OCI-LY3 (cell line): Measurements from ENCODE around the gene PDE4D.

Experiments
- H2AFZ ChIP-seq: fragments of 200-600, 300-600 bp; shearing (Covaris generic); 2 replicates; pipeline ENCODE4 v1.6.0; 2014; ENCODE audit warnings: antibody characterized with exemption, low read depth, low read length
- H3K27ac ChIP-seq: fragments of 200-600, 300-600 bp; sonication (generic); 2 replicates; pipeline ENCODE4 v1.5.1; 2014; ENCODE audit warnings: mild to moderate bottlenecking, low read length, moderate library complexity, mixed read lengths
- H3K27me3 ChIP-seq: fragments of 200-600, 300-600 bp; sonication (generic); 2 replicates; pipeline ENCODE4 v1.6.1; 2014; ENCODE audit warnings: low read depth, low read length, mixed read lengths
- H3K36me3 ChIP-seq: fragments of 200-600, 300-600 bp; sonication (generic); replicated peaks from 2 replicates; pipeline ENCODE3; 2014; ENCODE audit warnings: low read depth, low read length, mixed read lengths
- H3K4me1 ChIP-seq: fragments of 300-600, 200-600 bp; sonication (generic); 2 replicates; pipeline ENCODE4 v1.6.1; 2014; ENCODE audit warnings: low read length, mixed read lengths
- H3K4me2 ChIP-seq: fragments of 200-600, 300-600 bp; sonication (generic); 2 replicates; pipeline ENCODE4 v1.6.1; 2014; ENCODE audit warnings: low read length, mixed read lengths
- H3K4me3 ChIP-seq: fragments of 300-600, 200-600 bp; sonication (generic); 2 replicates; pipeline ENCODE4 v1.5.1; 2014; ENCODE audit warnings: antibody characterized with exemption, mild to moderate bottlenecking, low read length, moderate library complexity
- H3K79me2 ChIP-seq: fragments of 300-600, 200-600 bp; shearing (Covaris generic); 2 replicates; pipeline ENCODE4 v1.6.1; 2014; ENCODE audit warnings: mild to moderate bottlenecking, low read length, mixed read lengths
- H3K9ac ChIP-seq: fragments of 300-600, 200-600 bp; shearing (Covaris generic); 2 replicates; pipeline ENCODE4 v1.6.0; 2014; ENCODE audit warnings: mild to moderate bottlenecking, low read length, moderate library complexity
- H3K9me3 ChIP-seq: fragments of 200-600, 300-600 bp; shearing (Covaris generic); 2 replicates; pipeline ENCODE4 v1.6.1; 2014; ENCODE audit warnings: low read length, mixed read lengths; ENCODE audit not compliant: insufficient read depth
- H4K20me1 ChIP-seq: fragments of 200-600, 300-600 bp; sonication (generic); 2 replicates; pipeline ENCODE4 v1.6.1; 2016; ENCODE audit warnings: low read length, mixed read lengths; ENCODE audit not compliant: insufficient read depth
- CTCF ChIP-seq: fragments of 200-600, 300-600 bp; sonication (generic); IDR thresholded peaks from 2 replicates; pipeline ENCODE4 v1.5.1; 2014; ENCODE audit warnings: antibody characterized with exemption, low read length, low read depth
- EZH2phosphoT487 ChIP-seq: fragments of 200-600 bp; shearing (Covaris generic); IDR thresholded peaks from 2 replicates; pipeline ENCODE4 v1.6.1; 2018; ENCODE audit warnings: antibody characterized with exemption, mixed run types, low read depth

Gene PDE4D

GRCh38 chr5:59547731-59548130 is 345.8 kb downstream of the PDE4D start:
- Histone ChIP-seq H3K27ac (no peak overlapping the region), H3K4me1 (no peaks in the 10 kb centered on the region), H3K4me3 (no peak overlapping the region), H4K20me1 (no peaks in the 10 kb centered on the region), H3K27me3 (no peaks in the 10 kb centered on the region), H3K36me3 (no peaks in the 10 kb centered on the region), H3K9me3 (no peaks in the 10 kb centered on the region), H3K4me2 (no peak overlapping the region), H2AFZ (no peak overlapping the region), H3K79me2 (no peaks in the 10 kb centered on the region), H3K9ac (no peak overlapping the region)
- TF ChIP-seq EZH2phosphoT487, result no peak
- TF ChIP-seq CTCF, result no peak

- no peak overlapping the region for H3K27ac ChIP-seq
- no peak overlapping the region for H3K9ac ChIP-seq
- H2AFZ ChIP-seq, result no peak overlapping the region
- no peaks in the 10 kb centered on the region for H3K4me1 ChIP-seq
- H3K9me3 ChIP-seq, result no peaks in the 10 kb centered on the region
- TF ChIP-seq CTCF (no peak), EZH2phosphoT487 (no peak)
- no peaks in the 10 kb centered on the region for H3K27me3 ChIP-seq
- no peaks in the 10 kb centered on the region for H3K79me2 ChIP-seq
- no peak overlapping the region for H3K4me3 ChIP-seq
- no peak overlapping the region for H3K4me2 ChIP-seq
- H3K36me3 ChIP-seq, result no peaks in the 10 kb centered on the region
- no peaks in the 10 kb centered on the region for H4K20me1 ChIP-seq
These were observed 349.0 kb downstream of the PDE4D start for GRCh38 chr5:59544573-59544972.

GRCh38 chr5:59543821-59544442 is 349.6 kb downstream of the PDE4D start:
- no peak for TF ChIP-seq CTCF
- TF ChIP-seq EZH2phosphoT487, result no peak
- no peak overlapping the region for H3K4me2 ChIP-seq
- H3K9me3 ChIP-seq, result no peaks in the 10 kb centered on the region
- H3K36me3 ChIP-seq, result no peaks in the 10 kb centered on the region
- no peaks in the 10 kb centered on the region for H3K27me3 ChIP-seq
- no peaks in the 10 kb centered on the region for H3K4me1 ChIP-seq
- no peak overlapping the region for H3K4me3 ChIP-seq
- no peaks in the 10 kb centered on the region for H4K20me1 ChIP-seq
- no peak overlapping the region for H3K27ac ChIP-seq
- no peak overlapping the region for H3K9ac ChIP-seq
- no peaks in the 10 kb centered on the region for H3K79me2 ChIP-seq
- H2AFZ ChIP-seq, result no peak overlapping the region

DNA sequence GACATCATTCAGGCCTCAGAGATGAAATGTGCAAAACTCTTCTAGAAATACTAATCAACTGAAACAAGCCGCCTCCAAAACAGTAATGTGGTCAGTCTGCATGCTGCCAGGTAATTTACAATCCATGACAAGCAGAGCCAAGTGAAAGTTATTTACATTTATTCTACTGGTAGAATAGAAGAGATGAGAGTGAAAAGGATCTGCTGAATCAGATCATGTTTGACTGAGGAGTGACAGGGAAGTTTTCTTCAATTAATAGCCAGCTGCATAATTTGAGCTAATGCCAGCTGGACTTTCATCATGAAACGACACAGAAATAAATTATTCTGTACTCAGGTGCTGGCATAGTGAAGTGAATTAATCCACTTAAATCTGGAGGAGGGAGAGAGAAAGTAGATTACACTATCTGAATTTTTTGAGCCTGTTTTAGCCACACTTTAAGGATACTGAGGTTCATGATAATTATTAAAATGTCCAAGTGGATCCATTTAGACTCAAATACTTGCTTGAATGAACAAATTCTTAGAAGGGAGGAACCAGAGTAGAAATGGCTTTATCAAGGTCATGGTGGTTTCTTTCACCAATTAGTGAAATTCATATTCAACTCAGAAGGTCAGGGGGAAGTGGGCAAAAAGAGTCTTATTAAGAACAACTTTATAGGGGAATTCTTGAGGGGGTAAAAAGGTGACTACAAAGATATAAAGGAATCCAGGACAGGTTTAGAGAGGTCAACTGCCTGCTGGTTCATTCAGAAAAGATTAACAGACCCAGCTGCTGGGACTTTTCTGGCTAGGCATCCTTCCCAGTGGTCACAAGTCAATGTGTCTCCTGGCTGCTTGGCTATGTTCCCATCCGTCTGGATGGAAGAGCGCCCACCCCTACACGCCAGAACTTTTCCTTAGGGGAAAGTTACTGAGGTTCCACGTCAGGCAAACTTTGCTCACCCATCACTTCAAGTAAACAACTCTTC is 350.4 kb downstream of the PDE4D start:
- Histone ChIP-seq H3K9ac (no peak overlapping the region), H3K9me3 (no peaks in the 10 kb centered on the region), H3K4me1 (no peaks in the 10 kb centered on the region), H4K20me1 (no peaks in the 10 kb centered on the region), H2AFZ (no peak overlapping the region), H3K27me3 (no peaks in the 10 kb centered on the region), H3K36me3 (no peaks in the 10 kb centered on the region), H3K27ac (no peak overlapping the region), H3K4me3 (no peak overlapping the region), H3K79me2 (no peaks in the 10 kb centered on the region), H3K4me2 (no peak overlapping the region)
- no peak for TF ChIP-seq CTCF
- no peak for TF ChIP-seq EZH2phosphoT487
